HepG2 (cell line): ENCODE results near the gene PLPPR2. TPM values are rescaled to one million over a fixed set of nuclear protein-coding genes. Genes with fewer than 3 reads are reported as not detected.

ENCODE experiments used
- CHD4 ChIP-seq: fragments of 200-600 bp; sonication (generic); IDR thresholded peaks from 2 replicates; pipeline ENCODE4 v1.7.0; 2017; ENCODE audit warnings: mild to moderate bottlenecking, low read length, borderline replicate concordance
- EZH2 ChIP-seq: conservative IDR thresholded peaks from 2 replicates; pipeline ENCODE4 v1.6.1; 2012; ENCODE audit warnings: mild to moderate bottlenecking, low read depth, low read length, moderate library complexity
- FIP1L1 ChIP-seq: fragments of 200-400 bp; formaldehyde crosslinking; IDR thresholded peaks from 2 replicates; pipeline ENCODE4 v1.6.1; 2018; ENCODE audit warnings: low read depth, mild to moderate bottlenecking, low read length, moderate library complexity, borderline replicate concordance; ENCODE audit not compliant: insufficient read depth
- KDM3A ChIP-seq: IDR thresholded peaks from 2 replicates; pipeline ENCODE4 v1.6.1; 2018; ENCODE audit warnings: low read depth, missing compliant biosample characterization
- MED13 ChIP-seq: sonication (generic); formaldehyde crosslinking; IDR thresholded peaks from 2 replicates; pipeline ENCODE4 v1.5.0; 2020; ENCODE audit warnings: missing genetic modification reagents
- MTA1 ChIP-seq: sonication (generic); formaldehyde crosslinking; IDR thresholded peaks from 2 replicates; pipeline ENCODE4 v1.4.0; 2020; ENCODE audit warnings: missing genetic modification reagents, mild to moderate bottlenecking, borderline replicate concordance
- NR1H2 ChIP-seq: sonication (generic); formaldehyde crosslinking; IDR thresholded peaks from 2 replicates; pipeline ENCODE4 v1.8.1; 2022; ENCODE audit warnings: low read depth, missing genetic modification reagents, borderline replicate concordance
- ZFP36L2 ChIP-seq: sonication (generic); formaldehyde crosslinking; IDR thresholded peaks from 2 replicates; pipeline ENCODE4 v1.4.0; 2020; ENCODE audit warnings: missing genetic modification reagents
- ZMYM4 ChIP-seq: sonication (generic); formaldehyde crosslinking; IDR thresholded peaks from 2 replicates; pipeline ENCODE4 v1.8.1; 2023; ENCODE audit warnings: mild to moderate bottlenecking, missing genetic modification reagents
- ZNF224 ChIP-seq: sonication (generic); formaldehyde crosslinking; IDR thresholded peaks from 2 replicates; pipeline ENCODE4 v1.5.0; 2020; ENCODE audit warnings: mild to moderate bottlenecking, missing genetic modification reagents
- ZNF746 ChIP-seq: sonication (generic); formaldehyde crosslinking; IDR thresholded peaks from 2 replicates; pipeline ENCODE4 v1.8.0; 2022; ENCODE audit warnings: mild to moderate bottlenecking, missing genetic modification reagents
- polyA plus RNA-seq, 8 experiments: library from polyadenylated mRNA; depleted of rRNA in 3 of 8; stranded (reverse) in 7 of 8; unstranded in 1 of 8; fragments of >200 nt; fragmentation: Illumina TruSeq in 4 of 8; extraction: Trizol in 4 of 8; gene quantifications; 2 replicates each; pipeline versions ENCODE4 v1.2.1 to v1.2.3, GENCODE V29; 2011 to 2016; ENCODE audit warnings: low read depth in 4 of 8, missing spikeins in 1 of 8, mixed read lengths in 1 of 8; ENCODE audit not compliant: insufficient read depth in 1 of 8
- total RNA-seq, 5 experiments: library from RNA; depleted of rRNA; stranded (reverse); fragments of >200 nt; fragmentation: Illumina TruSeq; extraction: Trizol; gene quantifications; 2 replicates each; pipeline ENCODE4 v1.2.3, GENCODE V29; 2016; ENCODE audit warnings: low read depth in 1 of 5
- TF ChIP-seq, protein P1 (sequence below): sonication (generic); formaldehyde crosslinking; IDR thresholded peaks from 2 replicates; pipeline ENCODE4 v1.4.0; 2020; ENCODE audit warnings: missing genetic modification reagents
- TF ChIP-seq, protein P2 (sequence below): IDR thresholded peaks from 2 replicates; pipeline ENCODE4 v1.6.1; 2016; ENCODE audit warnings: low read depth, control low read depth
- TF ChIP-seq, protein P3 (sequence below): sonication (generic); formaldehyde crosslinking; IDR thresholded peaks from 2 replicates; pipeline ENCODE4 v1.4.0; 2020; ENCODE audit warnings: missing genetic modification reagents, borderline replicate concordance
- TF ChIP-seq, protein P4 (sequence below): IDR thresholded peaks from 2 replicates; pipeline ENCODE4 v1.6.1; 2016; ENCODE audit warnings: low read depth, missing genetic modification reagents, missing compliant biosample characterization
- TF ChIP-seq, protein P5 (sequence below): sonication (generic); formaldehyde crosslinking; IDR thresholded peaks from 2 replicates; pipeline ENCODE4 v1.4.0; 2020; ENCODE audit warnings: missing genetic modification reagents

PLPPR2 gene
- total and polyA plus RNA-seq, 2 of the 13 experiments (the other 11 are each of a cell fraction or from before 2014, with no cell fraction given) = 1.5 to 2.1 TPM

DNA sequence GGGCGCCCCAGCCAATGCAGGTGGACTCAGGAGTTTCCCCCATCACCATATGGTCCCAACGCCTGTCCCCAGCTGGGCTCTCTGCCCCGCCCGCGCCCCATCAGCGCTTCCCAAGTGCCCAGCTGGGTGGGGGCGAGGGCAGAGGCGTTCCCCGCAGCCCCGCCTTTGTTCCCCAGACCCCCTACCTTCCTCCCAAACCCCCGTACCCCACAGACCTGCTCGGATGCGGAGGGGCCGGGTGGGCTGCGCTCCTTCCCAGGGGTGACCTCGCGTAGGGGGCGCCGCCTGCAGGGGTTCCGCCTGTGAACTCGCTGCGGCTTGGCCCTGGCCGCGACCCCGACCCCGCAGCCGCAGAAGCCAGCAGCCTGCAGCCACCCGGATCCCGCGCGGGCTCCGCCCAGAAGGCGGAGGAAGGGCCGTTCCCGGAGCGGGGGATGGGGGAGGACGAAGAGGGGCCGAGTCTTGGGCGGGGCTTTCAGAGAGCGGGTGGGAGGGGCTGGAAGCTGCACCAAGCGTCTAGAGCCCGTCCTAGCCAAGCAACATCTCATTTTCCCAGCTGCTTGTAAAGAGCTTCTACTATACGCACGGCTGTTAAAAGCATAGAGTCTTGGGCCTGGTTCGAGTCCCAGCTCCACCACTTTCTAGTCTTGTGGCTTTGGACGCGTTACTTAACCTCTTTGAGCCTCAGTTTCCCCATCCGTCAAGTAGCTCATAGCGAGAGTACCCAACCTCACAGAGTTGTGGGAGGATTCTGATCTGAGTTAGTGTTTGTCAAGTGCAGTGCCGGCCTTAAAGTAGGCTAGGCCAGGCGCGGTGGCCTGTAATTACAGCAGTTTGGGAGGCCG, 15.8 kb upstream of the PLPPR2 start, which contains the start of gene RAB3D (continued):
- TF ChIP-seq, protein P1, sequence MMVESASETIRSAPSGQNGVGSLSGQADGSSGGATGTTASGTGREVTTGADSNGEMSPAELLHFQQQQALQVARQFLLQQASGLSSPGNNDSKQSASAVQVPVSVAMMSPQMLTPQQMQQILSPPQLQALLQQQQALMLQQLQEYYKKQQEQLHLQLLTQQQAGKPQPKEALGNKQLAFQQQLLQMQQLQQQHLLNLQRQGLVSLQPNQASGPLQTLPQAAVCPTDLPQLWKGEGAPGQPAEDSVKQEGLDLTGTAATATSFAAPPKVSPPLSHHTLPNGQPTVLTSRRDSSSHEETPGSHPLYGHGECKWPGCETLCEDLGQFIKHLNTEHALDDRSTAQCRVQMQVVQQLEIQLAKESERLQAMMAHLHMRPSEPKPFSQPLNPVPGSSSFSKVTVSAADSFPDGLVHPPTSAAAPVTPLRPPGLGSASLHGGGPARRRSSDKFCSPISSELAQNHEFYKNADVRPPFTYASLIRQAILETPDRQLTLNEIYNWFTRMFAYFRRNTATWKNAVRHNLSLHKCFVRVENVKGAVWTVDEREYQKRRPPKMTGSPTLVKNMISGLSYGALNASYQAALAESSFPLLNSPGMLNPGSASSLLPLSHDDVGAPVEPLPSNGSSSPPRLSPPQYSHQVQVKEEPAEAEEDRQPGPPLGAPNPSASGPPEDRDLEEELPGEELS (CRISPR knock-in tag) = peak; percentile 47; the same call in 1 of the 2 replicates
- TF ChIP-seq, protein P2, sequence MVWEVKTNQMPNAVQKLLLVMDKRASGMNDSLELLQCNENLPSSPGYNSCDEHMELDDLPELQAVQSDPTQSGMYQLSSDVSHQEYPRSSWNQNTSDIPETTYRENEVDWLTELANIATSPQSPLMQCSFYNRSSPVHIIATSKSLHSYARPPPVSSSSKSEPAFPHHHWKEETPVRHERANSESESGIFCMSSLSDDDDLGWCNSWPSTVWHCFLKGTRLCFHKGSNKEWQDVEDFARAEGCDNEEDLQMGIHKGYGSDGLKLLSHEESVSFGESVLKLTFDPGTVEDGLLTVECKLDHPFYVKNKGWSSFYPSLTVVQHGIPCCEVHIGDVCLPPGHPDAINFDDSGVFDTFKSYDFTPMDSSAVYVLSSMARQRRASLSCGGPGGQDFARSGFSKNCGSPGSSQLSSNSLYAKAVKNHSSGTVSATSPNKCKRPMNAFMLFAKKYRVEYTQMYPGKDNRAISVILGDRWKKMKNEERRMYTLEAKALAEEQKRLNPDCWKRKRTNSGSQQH (CRISPR knock-in tag) = no peak
- TF ChIP-seq EZH2 (no peak), ZNF746 (CRISPR knock-in tag) (no peak), ZNF224 (CRISPR knock-in tag) (0 out of 2 replicates have a peak, but pooled peaks have one; percentile 32), KDM3A (CRISPR knock-in tag) (no peak), CHD4 (no peak), ZMYM4 (no peak), FIP1L1 (no peak), ZFP36L2 (no peak), MTA1 (no peak), NR1H2 (CRISPR knock-in tag) (no peak), MED13 (no peak)
- TF ChIP-seq, protein P3, sequence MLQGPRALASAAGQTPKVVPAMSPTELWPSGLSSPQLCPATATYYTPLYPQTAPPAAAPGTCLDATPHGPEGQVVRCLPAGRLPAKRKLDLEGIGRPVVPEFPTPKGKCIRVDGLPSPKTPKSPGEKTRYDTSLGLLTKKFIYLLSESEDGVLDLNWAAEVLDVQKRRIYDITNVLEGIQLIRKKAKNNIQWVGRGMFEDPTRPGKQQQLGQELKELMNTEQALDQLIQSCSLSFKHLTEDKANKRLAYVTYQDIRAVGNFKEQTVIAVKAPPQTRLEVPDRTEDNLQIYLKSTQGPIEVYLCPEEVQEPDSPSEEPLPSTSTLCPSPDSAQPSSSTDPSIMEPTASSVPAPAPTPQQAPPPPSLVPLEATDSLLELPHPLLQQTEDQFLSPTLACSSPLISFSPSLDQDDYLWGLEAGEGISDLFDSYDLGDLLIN (CRISPR knock-in tag) = no peak
- TF ChIP-seq, protein P4, sequence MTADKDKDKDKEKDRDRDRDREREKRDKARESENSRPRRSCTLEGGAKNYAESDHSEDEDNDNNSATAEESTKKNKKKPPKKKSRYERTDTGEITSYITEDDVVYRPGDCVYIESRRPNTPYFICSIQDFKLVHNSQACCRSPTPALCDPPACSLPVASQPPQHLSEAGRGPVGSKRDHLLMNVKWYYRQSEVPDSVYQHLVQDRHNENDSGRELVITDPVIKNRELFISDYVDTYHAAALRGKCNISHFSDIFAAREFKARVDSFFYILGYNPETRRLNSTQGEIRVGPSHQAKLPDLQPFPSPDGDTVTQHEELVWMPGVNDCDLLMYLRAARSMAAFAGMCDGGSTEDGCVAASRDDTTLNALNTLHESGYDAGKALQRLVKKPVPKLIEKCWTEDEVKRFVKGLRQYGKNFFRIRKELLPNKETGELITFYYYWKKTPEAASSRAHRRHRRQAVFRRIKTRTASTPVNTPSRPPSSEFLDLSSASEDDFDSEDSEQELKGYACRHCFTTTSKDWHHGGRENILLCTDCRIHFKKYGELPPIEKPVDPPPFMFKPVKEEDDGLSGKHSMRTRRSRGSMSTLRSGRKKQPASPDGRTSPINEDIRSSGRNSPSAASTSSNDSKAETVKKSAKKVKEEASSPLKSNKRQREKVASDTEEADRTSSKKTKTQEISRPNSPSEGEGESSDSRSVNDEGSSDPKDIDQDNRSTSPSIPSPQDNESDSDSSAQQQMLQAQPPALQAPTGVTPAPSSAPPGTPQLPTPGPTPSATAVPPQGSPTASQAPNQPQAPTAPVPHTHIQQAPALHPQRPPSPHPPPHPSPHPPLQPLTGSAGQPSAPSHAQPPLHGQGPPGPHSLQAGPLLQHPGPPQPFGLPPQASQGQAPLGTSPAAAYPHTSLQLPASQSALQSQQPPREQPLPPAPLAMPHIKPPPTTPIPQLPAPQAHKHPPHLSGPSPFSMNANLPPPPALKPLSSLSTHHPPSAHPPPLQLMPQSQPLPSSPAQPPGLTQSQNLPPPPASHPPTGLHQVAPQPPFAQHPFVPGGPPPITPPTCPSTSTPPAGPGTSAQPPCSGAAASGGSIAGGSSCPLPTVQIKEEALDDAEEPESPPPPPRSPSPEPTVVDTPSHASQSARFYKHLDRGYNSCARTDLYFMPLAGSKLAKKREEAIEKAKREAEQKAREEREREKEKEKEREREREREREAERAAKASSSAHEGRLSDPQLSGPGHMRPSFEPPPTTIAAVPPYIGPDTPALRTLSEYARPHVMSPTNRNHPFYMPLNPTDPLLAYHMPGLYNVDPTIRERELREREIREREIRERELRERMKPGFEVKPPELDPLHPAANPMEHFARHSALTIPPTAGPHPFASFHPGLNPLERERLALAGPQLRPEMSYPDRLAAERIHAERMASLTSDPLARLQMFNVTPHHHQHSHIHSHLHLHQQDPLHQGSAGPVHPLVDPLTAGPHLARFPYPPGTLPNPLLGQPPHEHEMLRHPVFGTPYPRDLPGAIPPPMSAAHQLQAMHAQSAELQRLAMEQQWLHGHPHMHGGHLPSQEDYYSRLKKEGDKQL = no peak
- TF ChIP-seq, protein P5, sequence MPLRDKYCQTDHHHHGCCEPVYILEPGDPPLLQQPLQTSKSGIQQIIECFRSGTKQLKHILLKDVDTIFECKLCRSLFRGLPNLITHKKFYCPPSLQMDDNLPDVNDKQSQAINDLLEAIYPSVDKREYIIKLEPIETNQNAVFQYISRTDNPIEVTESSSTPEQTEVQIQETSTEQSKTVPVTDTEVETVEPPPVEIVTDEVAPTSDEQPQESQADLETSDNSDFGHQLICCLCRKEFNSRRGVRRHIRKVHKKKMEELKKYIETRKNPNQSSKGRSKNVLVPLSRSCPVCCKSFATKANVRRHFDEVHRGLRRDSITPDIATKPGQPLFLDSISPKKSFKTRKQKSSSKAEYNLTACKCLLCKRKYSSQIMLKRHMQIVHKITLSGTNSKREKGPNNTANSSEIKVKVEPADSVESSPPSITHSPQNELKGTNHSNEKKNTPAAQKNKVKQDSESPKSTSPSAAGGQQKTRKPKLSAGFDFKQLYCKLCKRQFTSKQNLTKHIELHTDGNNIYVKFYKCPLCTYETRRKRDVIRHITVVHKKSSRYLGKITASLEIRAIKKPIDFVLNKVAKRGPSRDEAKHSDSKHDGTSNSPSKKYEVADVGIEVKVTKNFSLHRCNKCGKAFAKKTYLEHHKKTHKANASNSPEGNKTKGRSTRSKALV (CRISPR knock-in tag) = no peak
